MV-4-11 (cell line): Measurements from ENCODE around the gene MAP4K4.

Experiments
- DNase-seq: peaks from one replicate; lab custom pipeline; 2025; lab: John Stamatoyannopoulos, UW

The MAP4K4 gene

GRCh38 chr2:101841679-101842327 lies 144.3 kb downstream of the MAP4K4 start:
- no peak for DNase-seq

- peak; percentile 67 for DNase-seq
These were observed 145.0 kb downstream of the MAP4K4 start for GRCh38 chr2:101842471-101842870.

- DNase-seq, result no peak
These were observed 145.5 kb downstream of the MAP4K4 start for GRCh38 chr2:101843048-101843447.

- no peak for DNase-seq
These were observed 146.0 kb downstream of the MAP4K4 start for GRCh38 chr2:101843471-101843870.

- DNase-seq, result no peak
These were observed 146.6 kb downstream of the MAP4K4 start for GRCh38 chr2:101844055-101844635.

- no peak for DNase-seq
These were observed 149.5 kb downstream of the MAP4K4 start for GRCh38 chr2:101846973-101847372.

- DNase-seq, result no peak
These were observed 150.3 kb downstream of the MAP4K4 start for GRCh38 chr2:101847661-101848339.

GRCh38 chr2:101848769-101849410 lies 151.4 kb downstream of the MAP4K4 start:
- no peak for DNase-seq

- DNase-seq, result no peak
These were observed 152.9 kb downstream of the MAP4K4 start for GRCh38 chr2:101850450-101850849.

- no peak for DNase-seq
These were observed 153.5 kb downstream of the MAP4K4 start for GRCh38 chr2:101850991-101851390.

GRCh38 chr2:101852824-101853223 lies 155.3 kb downstream of the MAP4K4 start:
- no peak for DNase-seq

- DNase-seq, result no peak
These were observed 157.4 kb downstream of the MAP4K4 start for GRCh38 chr2:101854877-101855276.

- DNase-seq, result no peak
These were observed 158.3 kb downstream of the MAP4K4 start for GRCh38 chr2:101855776-101856175.

GRCh38 chr2:101858246-101858645 lies 160.7 kb downstream of the MAP4K4 start:
- no peak for DNase-seq

- DNase-seq, result no peak
These were observed 161.4 kb downstream of the MAP4K4 start for GRCh38 chr2:101858910-101859309.

GRCh38 chr2:101859604-101860003 lies 162.1 kb downstream of the MAP4K4 start:
- no peak for DNase-seq

- no peak for DNase-seq
These were observed 162.7 kb downstream of the MAP4K4 start for GRCh38 chr2:101860157-101860556.

- no peak for DNase-seq
These were observed 163.3 kb downstream of the MAP4K4 start for GRCh38 chr2:101860782-101861181.

- DNase-seq, result no peak
These were observed 163.9 kb downstream of the MAP4K4 start for GRCh38 chr2:101861382-101861781.

GRCh38 chr2:101863534-101863933 lies 166.0 kb downstream of the MAP4K4 start:
- no peak for DNase-seq

- DNase-seq, result no peak
These were observed 166.9 kb downstream of the MAP4K4 start for GRCh38 chr2:101864426-101864825.

- no peak for DNase-seq
These were observed 171.0 kb downstream of the MAP4K4 start for GRCh38 chr2:101868525-101868924.

GRCh38 chr2:101869527-101869926 lies 172.0 kb downstream of the MAP4K4 start:
- DNase-seq, result no peak
